Measurements from ENCODE around the gene ZC3H12C.
"Not testable (repeated sequence)": the region's sequence is repeated elsewhere in the genome, so short reads cannot be mapped to it uniquely, and the experiment has no call there.

ZC3H12C gene

DNA sequence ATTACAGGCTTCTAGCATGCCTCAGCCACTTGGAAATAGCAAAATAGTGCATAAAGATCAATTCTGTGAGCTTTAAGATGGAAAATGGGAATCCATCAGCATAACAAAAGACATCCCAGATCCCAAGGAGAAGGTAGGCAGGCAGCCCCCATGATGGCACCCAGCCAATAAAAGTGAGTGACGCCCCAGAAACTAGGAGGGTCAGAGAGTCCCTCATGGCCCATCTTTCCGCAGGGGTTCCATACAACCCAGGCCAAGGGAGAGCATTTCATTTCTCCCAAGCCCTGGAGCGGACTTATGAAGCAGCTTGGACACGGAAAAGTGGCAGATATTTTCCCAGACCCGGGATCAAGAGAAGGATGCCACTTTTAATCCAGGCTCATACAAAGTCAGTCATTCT lies 93.3 kb downstream of the ZC3H12C start:
- no peak for DNase-seq

DNA sequence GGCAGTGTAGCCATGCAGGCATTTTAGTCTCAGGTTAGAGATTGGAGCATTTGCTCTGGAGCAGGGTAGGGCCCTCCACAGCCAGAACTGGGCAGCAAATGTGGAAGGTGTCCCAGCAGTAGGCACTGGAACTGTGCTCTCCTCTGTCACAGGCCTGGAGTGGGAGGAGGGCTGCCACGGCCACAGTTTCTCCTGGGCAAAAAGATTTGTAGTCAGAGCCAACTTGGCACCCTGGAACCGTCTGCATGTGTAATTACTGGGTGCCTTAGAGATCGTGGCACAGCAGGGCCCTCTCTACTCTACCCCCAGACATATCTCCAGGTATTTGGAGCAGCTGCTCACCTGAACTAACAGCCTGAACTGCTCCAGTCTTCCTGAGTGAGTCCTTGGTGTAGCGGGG lies 93.7 kb downstream of the ZC3H12C start:
- DNase-seq = no peak

DNA sequence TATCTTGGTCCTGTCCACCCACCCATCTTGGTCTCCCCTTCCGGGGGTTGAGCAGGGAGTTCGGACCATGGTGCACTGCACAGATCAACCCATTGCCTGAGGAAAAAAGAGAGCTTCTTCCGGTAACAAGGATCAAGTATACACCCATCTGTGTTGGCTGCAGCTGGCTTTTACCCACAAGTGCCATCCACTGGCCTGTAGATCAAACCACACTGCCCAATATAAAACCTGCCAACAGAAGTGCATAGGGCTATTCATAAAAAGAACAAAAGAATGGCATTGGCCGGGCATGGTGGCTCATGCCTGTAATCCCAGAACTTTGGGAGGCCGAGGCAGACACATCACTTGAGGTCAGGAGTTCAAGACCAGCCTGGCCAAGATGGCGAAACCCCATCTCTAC lies 94.5 kb downstream of the ZC3H12C start:
- no peak for DNase-seq

DNA sequence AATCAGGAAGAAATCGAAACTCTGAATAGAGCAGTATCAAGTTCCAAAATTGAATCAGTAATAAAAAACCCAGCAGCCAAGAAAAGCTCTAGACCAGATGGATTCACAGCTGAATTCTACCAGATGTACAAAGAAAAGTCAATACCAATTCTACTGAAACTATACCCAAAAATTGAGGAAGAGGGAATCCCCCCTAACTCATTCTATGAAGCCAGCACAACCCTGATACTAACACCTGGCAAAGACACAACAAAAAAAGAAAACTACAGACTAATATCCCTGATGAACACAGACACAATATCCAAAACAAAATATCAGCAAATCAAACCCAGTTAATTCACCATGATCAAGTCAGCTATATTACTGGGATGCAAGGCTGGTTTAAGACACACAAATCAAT lies 97.7 kb downstream of the ZC3H12C start:
- DNase-seq = no peak

DNA sequence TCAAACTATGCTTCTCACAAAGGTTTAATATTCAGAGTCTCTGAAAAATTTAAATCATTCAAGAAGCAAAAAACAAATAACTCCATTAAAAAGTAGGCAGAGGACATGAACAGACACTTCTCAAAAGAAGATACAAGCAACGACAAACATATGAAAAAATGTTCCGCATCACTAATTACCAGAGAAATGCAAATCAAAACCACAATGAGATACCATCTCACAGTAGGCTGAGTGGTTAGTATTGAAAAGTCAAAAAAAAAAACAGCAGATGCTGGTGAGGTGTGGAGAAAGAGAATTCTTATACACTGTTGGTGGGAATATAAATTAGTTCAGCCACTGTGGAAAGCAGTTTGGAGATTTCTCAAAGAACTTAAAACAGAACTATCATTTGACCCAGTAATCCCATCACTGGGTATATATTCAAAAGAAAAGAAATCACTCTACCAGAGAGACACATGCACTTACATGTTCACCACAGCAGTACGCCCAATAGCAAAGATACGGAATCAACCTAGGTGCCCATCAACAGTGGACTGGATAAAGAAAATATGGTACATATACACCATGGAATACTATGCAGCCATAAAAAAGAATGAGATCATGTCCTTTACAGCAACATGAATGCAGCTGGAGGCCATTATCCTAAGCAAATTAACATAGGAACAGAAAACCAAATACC lies 99.6 kb downstream of the ZC3H12C start:
- not testable (repeated sequence) for DNase-seq

DNA sequence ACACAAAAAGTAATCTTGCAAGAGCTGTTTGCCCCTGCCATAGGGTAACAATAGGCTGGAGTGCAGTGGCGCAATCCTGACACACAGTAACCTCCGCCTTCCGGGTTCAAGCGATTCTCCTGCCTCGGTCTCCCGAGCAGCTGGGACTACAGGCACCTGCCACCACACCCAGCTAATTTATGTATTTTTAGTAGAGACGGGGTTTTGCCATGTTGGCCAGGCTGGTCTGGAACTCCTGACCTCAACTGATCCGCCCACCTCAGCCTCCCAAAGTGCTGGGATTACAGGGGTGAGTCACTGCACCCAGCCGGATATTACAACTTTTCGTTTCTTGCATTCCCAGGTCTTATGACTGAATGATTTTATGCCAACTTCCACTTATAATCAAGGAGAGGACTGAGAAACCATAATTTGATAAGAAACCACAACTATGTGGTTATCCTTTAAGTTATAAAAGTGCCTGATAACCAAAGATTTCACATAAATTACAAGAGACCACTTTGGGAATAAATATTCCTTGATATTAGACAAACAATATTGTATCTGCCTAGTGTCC lies 101.1 kb downstream of the ZC3H12C start:
- not testable (repeated sequence) for DNase-seq

DNA sequence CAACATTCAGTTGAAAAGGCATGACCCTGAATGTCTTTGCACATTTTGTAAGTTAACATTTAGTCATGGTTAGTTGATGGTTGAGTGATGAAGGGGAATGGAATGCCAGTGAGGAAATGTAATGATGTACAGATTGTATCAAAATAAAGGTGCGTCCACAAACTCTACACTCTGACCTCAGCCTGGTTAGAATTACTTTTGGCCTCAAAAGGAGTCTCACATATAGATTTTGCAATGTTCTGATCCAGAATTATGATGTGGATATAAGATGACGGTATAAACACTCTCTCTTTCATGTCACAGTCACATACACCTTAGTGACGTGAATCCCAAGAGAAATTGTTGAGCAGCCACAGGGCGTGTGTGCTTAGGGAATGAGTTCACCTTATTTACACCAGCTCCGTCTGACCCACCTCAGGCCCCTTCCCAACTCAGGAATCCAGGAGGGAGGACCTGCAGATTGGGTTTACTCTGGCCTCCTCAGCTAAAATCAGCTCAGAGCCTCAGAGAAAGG lies 103.1 kb downstream of the ZC3H12C start:
- no peak for DNase-seq

DNA sequence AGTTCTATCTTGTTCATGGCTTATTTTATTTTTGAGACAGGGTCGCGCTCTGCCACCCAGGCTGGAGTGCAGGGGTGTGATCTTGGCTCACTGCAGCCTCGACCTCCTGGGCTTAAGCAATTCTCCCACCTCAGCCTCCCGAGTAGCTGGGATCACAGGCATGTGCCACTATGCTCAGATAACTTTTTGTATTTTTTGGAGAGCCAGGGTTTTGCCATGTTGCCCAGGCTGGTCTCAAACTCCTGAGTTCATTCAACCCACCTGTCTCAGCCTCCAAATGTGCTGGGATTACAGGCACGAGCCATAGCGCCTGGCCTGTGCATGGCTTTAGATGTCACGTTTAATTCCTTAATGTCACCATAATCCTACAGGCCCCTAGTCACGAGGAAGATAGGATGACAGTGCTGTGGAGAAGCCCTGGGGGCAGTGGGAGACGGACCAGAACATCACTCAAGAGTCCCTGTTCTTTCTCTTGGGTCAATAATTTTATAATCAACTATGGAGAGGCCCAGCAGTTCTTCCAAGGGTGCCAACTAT lies 103.8 kb downstream of the ZC3H12C start:
- no peak for DNase-seq

DNA sequence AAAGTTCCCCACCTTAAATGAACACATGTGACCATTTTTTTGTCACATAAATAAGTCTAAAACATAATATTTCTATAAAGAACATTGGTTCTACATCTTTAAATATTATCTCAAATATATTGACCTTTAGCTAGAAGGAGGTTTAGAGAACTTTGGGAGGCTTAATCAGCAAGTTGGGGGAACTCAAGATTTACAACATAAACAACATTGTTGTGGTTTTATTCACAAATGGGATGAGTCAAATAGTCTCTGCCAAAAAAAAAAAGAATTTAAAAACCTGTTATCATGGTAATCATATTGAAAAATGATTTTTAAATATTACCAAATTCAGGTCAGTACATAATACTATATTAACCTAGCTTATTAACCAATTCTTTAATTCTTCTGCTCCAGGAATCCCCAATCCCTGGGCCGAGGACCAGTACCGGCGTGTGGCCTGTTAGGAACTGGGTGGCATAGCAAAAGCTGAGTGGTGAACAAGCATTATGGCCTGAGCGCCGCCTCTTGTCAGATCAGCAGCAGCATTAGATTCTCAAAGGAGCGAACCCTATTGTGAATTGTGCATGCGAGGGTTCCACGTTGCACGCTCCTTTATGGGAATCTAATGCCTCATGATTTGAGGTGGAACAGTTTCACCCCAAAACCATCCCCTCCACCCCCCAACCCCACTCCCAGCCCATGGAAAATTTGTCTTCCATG lies 105.0 kb downstream of the ZC3H12C start:
- DNase-seq = no peak

DNA sequence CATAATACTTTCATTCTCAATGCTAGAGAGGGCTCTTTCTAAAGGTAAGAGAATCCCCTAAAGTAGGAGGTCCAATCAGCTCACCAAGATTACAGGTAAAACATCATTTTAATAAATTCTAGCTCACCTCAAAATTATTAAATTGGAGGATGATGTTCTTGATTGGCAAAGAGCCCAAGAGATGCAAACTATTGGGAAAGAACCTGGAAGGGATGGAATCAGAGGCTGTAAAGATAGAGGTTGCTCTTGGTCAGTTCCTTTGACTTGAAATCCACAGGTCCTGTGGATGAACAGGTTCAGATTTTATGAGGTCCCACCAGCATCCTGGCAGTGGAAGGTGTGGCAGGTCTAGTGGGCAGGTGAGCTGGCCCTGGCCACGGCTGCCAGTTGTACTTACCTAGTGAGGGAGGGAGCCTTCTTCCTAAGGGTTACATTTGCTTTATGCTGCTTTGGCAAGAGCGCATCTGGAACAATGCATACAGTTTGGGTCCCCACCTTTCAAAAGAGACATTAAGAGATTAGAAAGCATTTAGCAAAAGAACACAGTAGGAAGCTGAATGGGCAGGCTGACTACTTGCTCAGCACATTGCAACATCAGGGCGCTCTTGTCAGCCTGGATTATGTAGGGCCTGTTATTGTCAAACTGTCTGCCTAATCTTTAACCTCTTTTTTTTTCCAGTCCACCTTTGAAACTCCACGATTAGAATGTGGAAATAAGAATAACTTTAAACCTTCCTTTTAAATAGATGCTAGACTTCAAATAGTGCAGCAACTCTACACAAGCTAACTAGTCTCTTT lies 106.2 kb downstream of the ZC3H12C start:
- DNase-seq = no peak

DNA sequence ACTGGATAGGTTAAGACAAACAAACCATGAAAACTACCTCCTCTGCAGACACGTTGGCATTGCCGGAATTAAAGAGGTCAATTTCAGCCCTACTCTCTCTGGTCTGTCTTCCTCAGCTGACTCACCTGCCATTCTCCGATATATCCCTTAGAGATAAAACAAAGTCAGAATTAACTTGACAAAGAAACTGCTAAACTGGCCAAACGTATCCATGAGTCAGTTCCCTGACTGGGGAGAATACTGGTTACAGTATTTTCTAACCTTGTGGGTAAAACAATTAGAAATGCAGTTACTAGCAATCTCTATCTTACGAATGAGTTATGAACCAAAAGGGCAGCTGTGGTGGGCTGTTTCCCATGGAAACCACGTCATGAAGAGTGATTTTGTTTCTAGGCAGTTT lies 107.0 kb downstream of the ZC3H12C start:
- DNase-seq = no peak

DNA sequence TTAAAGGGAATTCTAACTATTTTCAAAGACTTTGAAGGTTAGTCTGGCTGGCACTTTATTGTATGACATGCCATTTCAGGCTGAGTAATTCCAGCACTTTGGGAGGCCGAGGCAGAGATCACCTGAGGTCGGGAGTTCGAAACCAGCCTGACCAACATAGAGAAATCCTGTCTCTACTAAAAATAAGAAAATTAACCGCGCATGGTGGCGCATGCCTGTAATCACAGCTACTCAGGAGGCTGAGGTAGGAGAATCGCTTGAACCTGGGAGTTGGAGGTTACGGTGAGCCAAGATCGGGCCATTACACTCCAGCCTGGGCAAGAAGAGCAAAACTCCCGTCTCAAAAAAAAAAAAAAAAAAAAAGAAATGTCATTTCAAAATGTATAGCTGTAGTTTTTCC lies 107.6 kb downstream of the ZC3H12C start:
- no peak for DNase-seq

DNA sequence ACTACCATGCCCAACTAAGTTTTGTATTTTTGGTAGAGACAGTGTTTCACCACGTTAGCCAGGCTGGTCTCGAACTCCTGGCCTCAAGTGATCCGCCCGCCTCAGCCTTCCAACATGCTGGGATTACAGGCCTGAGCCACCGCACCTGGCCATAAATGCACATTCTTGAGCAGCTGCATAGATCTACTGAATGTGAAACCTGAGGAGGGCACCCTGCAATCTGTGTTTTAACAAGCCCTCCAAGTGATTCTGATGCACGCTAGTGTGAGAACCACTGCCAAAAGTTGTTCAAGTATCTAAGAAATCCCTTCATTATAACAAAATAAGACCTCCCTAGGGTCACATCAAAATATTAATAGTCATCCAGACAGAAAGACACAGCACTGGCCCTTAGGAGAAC lies 113.9 kb downstream of the ZC3H12C start:
- no peak for DNase-seq

DNA sequence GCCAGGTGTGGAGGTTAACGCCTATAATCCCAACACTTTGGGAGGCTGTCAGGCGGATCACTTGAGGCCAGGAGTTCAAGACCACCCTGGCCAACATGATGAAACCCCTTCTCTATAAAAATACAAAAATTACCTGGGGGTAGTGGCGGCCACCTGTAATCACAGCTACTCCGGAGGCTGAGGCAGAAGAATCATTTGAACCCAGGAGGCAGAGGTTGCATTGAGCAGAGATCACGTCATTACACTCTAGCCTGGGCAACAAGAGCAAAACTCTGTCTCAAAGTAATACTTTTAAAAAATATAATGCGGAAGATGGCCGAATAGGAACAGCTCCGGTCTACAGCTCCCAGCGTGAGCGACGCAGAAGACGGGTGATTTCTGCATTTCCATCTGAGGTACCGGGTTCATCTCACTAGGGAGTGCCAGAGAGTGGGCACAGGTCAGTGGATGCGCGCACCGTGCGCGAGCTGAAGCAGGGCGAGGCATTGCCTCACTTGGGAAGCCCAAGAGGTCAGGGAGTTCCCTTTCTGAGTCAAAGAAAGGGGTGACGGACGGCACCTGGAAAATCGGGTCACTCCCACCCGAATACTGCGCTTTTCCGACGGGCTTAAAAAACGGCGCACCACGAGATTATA lies 115.6 kb downstream of the ZC3H12C start:
- not testable (repeated sequence) for DNase-seq

DNA sequence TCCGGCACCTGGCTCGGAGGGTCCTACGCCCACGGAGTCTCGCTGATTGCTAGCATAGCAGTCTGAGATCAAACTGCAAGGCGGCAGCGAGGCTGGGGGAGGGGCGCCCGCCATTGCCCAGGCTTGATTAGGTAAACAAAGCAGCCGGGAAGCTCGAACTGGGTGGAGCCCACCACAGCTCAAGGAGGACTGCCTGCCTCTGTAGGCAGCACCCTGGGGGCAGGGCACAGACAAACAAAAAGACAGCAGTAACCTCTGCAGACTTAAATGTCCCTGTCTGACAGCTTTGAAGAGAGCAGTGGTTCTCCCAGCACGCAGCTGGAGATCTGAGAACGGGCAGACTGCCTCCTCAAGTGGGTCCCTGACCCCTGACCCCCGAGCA lies 116.1 kb downstream of the ZC3H12C start:
- DNase-seq = not testable (repeated sequence)

DNA sequence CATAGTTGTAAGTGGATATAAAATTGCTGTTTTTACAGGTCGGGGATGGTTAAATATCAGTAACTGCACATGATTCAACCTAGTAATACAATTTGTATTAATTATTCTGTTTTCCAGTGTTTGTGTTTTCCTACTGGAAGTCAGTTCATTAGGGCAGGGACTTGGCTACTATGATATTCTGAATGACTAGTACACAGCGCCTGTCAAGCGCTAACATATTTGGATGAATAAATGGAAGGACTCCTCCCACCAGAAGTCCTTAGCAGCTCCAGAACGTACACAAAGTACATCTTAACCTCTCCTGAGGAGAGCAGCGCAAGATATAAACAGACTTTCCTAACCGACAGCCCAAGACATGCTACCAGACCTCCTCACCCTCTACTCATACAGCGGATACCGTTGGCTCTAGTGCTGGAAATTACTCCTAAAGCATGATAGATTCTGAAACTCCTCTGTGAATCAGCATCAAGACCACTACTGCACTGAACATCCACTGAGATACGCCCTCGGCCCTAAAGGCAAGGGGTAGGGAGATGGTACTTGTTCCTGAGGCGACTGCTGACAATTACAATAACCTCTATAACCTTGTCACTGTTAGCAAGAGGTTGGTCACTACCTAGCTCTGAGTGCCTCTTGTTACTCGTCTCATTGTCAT lies 124.2 kb downstream of the ZC3H12C start:
- no peak for DNase-seq

DNA sequence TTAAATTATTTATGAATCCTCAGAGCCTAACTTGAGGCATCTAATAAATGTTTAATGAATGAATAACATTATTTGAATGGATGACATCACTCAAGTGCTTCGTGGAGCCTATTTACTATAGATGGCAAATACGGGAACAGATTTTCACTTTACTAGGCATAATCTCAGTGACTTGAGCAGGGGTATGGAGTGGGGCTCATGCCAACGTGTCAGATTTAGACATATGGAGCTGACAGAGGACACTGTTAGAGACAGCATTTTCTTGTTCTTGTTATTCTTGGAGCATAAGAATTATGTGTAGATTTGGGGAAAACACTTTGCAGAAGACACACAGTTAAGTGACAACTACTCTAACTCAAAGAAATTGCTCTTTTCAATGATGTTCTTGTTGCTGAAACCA lies 124.7 kb downstream of the ZC3H12C start:
- no peak for DNase-seq

DNA sequence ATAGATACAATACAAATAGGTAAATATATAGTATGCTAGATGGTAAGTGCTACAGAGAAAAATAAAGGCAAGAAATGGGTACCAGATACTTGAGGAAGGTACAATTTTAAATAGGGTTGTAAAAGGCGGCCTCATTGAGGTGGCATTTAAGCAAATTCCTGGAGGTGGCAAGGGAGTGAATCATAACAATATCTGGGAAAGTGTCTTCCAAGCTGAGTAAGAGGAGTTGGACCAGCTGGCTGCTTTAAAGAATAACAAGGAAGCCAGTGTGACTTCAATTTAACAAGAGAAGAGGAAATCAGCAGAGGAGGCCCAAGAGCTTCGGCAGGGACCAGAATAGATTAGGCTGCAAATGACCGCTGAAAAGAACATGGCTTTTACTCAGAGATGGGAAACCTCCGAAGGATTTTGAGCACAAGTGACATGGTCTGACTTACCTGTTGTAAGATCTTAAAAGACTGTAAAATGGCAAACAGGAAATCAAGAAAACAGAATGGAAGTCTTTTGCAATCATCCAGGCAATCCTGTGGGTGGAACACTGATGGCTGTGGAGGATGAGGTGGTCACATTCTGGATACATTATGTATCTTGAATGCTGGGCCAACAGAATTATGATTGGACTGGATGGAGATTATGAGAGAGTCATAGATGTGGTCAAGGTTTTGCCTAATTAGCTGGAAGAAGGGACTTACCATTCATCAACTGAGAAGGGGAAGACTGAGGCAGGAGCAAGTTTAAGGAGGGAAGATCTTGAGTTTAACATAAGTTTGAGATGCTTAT lies 126.0 kb downstream of the ZC3H12C start:
- no peak for DNase-seq
